ENCODE data around the gene FBXO17.

DNA sequence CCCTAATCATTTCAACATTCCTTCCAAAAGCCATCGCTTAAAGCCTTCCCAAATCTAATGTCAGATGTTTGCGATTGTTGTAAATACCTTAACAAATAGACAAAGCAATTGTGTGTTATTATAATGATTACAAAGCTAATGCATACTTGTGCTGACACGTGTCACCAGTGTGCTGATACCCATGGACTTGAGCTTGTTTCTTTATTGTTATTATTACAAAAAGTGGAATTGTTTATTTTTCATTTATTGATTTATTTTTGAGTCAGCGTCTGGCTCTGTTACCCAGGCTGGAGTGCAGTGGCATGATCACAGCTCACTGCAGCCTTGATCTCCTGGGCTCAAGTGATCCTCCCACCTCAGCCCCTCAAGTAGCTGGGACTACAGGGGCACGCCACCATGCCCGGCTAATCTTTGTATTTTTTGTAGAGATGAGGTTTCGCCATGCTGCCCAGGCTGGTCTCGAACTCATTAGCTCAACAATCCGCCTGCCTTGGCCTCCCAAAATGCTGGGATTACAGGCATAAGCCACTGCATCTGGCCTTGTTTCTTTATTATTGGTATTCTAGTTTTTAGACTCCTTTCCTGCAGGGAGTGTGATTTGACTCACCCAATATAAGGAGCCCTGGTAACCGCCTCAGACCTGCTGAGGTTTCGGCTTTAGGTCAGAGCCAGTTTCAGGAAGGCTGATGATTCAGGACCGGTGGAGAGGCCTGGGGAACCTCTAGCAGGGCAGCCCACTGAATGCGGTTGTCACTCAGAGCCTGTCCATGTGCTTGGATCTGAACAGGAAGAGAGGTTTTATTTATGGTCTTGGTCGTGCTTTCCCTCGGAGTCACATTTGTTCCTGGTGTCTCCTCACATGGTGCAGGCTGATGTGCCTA, 2.1 kb upstream of the FBXO17 start:
- TF ChIP-seq POLR2A (IDR thresholded peaks at IDR 0.05) = no peak
- TF ChIP-seq CTCF (IDR thresholded peaks at IDR 0.05) = no peak

Data from upper lobe of left lung (tissue), 4 donors.